SK-N-SH (cell line): ENCODE results near the gene TRIM29.

Source experiments
- EP300 ChIP-seq, 2 experiments: IDR thresholded peaks; 2 replicates each; pipeline versions ENCODE4 v1.4.0 to v1.6.1; 2012; ENCODE audit warnings: borderline replicate concordance in 1 of 2, low read depth in 1 of 2, low read length in 1 of 2
- EZH2phosphoT487 ChIP-seq: fragments of 200-600 bp; sonication (generic); IDR thresholded peaks from 2 replicates; pipeline ENCODE4 v1.6.1; 2017; ENCODE audit warnings: low read depth, mixed run types, mild to moderate bottlenecking, antibody characterized with exemption, moderate library complexity, borderline replicate concordance
- FOXJ3 ChIP-seq: sonication (generic); formaldehyde crosslinking; IDR thresholded peaks from 2 replicates; pipeline ENCODE4 v1.5.1; 2020; ENCODE audit warnings: mild to moderate bottlenecking, missing genetic modification reagents
- GATA2 ChIP-seq: sonication (generic); formaldehyde crosslinking; IDR thresholded peaks from 2 replicates; pipeline ENCODE4 v1.5.0; 2020; ENCODE audit warnings: mild to moderate bottlenecking, missing genetic modification reagents
- JUND ChIP-seq: IDR thresholded peaks from 2 replicates; pipeline ENCODE4 v1.4.0; 2012
- MXI1 ChIP-seq: IDR thresholded peaks from 2 replicates; pipeline ENCODE4 v1.6.1; 2012; ENCODE audit warnings: mild to moderate bottlenecking, low read depth, low read length, improper control_type of control experiment
- POLR2AphosphoS5 ChIP-seq: IDR thresholded peaks from 2 replicates; pipeline ENCODE4 v1.6.1; 2012; ENCODE audit warnings: low read depth, low read length
- RAD21 ChIP-seq: IDR thresholded peaks from 2 replicates; pipeline ENCODE4 v1.6.1; 2012; ENCODE audit warnings: mild to moderate bottlenecking, low read length
- RXRA ChIP-seq: IDR thresholded peaks from 2 replicates; pipeline ENCODE4 v1.4.0; 2012; ENCODE audit warnings: low read depth, mild to moderate bottlenecking, borderline replicate concordance
- YY1 ChIP-seq: IDR thresholded peaks from 2 replicates; pipeline ENCODE4 v1.4.0; 2012; ENCODE audit warnings: low read depth, mild to moderate bottlenecking
- TF ChIP-seq, protein P1 (sequence below): fragments of 200-600 bp; sonication (generic); IDR thresholded peaks from 2 replicates; pipeline ENCODE4 v1.6.1; 2017; ENCODE audit warnings: antibody characterized with exemption, mild to moderate bottlenecking, moderate library complexity
- TF ChIP-seq, protein P2 (sequence below): IDR thresholded peaks from 2 replicates; pipeline ENCODE4 v1.6.1; 2012; ENCODE audit warnings: mild to moderate bottlenecking, low read depth, low read length, moderate library complexity
- TF ChIP-seq, protein P3 (sequence below): IDR thresholded peaks from 2 replicates; pipeline ENCODE4 v1.4.0; 2012; ENCODE audit warnings: low read depth, borderline replicate concordance
- TF ChIP-seq, protein P4 (sequence below): fragments of 150-350 bp; IDR thresholded peaks from 2 replicates; pipeline ENCODE4 v1.6.1; 2016; ENCODE audit warnings: mild to moderate bottlenecking, low read depth, low read length

DNA sequence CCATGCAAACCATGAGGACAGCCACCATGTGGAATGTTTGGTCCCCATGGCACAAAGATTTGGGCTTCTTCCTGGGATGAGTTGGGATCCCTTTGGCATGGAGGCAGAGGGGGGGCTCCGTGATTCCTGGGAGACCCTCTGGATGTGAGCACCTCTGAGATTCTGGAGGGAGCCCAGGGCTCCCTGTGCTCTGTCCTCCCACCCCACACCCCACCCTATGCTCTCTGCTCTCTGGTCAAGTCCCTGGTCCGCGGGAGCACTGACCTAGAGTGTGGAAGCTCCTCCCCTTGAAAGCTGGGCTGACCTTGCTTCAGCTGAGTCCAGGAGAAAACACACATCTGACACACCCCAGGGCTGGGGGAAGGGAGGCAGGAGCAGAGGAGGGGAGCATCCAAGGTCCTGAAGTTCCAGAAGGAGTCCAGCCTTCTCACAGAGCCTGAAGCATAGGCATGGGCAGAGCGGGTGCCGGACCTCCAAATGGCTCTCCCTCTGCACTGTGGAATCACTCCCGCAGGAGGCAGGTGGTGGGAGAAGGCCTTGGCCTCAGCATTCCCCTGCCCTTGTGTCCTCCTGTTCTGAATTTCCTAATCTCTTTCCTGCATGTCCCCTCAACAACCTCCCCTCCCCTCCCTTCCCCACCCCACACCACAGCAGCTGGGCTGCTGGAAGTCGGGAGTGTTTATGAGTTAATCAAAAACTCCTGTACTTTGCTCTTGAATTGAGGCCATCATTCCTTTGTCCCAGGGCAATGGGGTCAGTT lies 47.2 kb upstream of the TRIM29 start:
- TF ChIP-seq, protein P1, sequence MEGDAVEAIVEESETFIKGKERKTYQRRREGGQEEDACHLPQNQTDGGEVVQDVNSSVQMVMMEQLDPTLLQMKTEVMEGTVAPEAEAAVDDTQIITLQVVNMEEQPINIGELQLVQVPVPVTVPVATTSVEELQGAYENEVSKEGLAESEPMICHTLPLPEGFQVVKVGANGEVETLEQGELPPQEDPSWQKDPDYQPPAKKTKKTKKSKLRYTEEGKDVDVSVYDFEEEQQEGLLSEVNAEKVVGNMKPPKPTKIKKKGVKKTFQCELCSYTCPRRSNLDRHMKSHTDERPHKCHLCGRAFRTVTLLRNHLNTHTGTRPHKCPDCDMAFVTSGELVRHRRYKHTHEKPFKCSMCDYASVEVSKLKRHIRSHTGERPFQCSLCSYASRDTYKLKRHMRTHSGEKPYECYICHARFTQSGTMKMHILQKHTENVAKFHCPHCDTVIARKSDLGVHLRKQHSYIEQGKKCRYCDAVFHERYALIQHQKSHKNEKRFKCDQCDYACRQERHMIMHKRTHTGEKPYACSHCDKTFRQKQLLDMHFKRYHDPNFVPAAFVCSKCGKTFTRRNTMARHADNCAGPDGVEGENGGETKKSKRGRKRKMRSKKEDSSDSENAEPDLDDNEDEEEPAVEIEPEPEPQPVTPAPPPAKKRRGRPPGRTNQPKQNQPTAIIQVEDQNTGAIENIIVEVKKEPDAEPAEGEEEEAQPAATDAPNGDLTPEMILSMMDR = no peak
- TF ChIP-seq POLR2AphosphoS5 = no peak
- TF ChIP-seq FOXJ3 = no peak
- TF ChIP-seq, protein P2, sequence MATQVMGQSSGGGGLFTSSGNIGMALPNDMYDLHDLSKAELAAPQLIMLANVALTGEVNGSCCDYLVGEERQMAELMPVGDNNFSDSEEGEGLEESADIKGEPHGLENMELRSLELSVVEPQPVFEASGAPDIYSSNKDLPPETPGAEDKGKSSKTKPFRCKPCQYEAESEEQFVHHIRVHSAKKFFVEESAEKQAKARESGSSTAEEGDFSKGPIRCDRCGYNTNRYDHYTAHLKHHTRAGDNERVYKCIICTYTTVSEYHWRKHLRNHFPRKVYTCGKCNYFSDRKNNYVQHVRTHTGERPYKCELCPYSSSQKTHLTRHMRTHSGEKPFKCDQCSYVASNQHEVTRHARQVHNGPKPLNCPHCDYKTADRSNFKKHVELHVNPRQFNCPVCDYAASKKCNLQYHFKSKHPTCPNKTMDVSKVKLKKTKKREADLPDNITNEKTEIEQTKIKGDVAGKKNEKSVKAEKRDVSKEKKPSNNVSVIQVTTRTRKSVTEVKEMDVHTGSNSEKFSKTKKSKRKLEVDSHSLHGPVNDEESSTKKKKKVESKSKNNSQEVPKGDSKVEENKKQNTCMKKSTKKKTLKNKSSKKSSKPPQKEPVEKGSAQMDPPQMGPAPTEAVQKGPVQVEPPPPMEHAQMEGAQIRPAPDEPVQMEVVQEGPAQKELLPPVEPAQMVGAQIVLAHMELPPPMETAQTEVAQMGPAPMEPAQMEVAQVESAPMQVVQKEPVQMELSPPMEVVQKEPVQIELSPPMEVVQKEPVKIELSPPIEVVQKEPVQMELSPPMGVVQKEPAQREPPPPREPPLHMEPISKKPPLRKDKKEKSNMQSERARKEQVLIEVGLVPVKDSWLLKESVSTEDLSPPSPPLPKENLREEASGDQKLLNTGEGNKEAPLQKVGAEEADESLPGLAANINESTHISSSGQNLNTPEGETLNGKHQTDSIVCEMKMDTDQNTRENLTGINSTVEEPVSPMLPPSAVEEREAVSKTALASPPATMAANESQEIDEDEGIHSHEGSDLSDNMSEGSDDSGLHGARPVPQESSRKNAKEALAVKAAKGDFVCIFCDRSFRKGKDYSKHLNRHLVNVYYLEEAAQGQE = 0 out of 2 replicates have a peak, but pooled peaks have one; percentile 9
- no peak for TF ChIP-seq RXRA
- TF ChIP-seq, protein P3, sequence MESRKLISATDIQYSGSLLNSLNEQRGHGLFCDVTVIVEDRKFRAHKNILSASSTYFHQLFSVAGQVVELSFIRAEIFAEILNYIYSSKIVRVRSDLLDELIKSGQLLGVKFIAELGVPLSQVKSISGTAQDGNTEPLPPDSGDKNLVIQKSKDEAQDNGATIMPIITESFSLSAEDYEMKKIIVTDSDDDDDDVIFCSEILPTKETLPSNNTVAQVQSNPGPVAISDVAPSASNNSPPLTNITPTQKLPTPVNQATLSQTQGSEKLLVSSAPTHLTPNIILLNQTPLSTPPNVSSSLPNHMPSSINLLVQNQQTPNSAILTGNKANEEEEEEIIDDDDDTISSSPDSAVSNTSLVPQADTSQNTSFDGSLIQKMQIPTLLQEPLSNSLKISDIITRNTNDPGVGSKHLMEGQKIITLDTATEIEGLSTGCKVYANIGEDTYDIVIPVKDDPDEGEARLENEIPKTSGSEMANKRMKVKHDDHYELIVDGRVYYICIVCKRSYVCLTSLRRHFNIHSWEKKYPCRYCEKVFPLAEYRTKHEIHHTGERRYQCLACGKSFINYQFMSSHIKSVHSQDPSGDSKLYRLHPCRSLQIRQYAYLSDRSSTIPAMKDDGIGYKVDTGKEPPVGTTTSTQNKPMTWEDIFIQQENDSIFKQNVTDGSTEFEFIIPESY = no peak
- no peak for TF ChIP-seq JUND
- TF ChIP-seq, protein P4, sequence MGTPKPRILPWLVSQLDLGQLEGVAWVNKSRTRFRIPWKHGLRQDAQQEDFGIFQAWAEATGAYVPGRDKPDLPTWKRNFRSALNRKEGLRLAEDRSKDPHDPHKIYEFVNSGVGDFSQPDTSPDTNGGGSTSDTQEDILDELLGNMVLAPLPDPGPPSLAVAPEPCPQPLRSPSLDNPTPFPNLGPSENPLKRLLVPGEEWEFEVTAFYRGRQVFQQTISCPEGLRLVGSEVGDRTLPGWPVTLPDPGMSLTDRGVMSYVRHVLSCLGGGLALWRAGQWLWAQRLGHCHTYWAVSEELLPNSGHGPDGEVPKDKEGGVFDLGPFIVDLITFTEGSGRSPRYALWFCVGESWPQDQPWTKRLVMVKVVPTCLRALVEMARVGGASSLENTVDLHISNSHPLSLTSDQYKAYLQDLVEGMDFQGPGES = no peak
- no peak for TF ChIP-seq EZH2phosphoT487
- no peak for TF ChIP-seq GATA2 (CRISPR knock-in tag)
- TF ChIP-seq EP300 (IDR thresholded peaks at IDR 0.05; ENCODE audit: borderline replicate concordance in 1 of 2, low read depth in 1 of 2, low read length in 1 of 2) = peak in 1 of 2 experiments; percentile 35; a peak in 1 of 4 replicates
- TF ChIP-seq RAD21 = no peak
- TF ChIP-seq YY1 = no peak
- TF ChIP-seq MXI1 = 0 out of 2 replicates have a peak, but pooled peaks have one; percentile 33
